GM12878 (cell line): Measurements from ENCODE around the gene LMO2. TPM values are rescaled to one million over a fixed set of nuclear protein-coding genes. Genes with fewer than 3 reads are reported as not detected.

Experiments used
- ATAC-seq: fragments of 200-7000 bp; cut with Tn5 transposase; 3 replicates; pipeline ENCODE4 v1.9.1; 2020; ENCODE audit warnings: mild to moderate bottlenecking, moderate library complexity
- BruUV-seq: library from RNA; stranded (reverse); fragments of 400-500 nt; replicated peaks from 2 replicates; lab custom pipeline; 2021; lab: Mats Ljungman, UMichigan
- CTCF ChIA-PET: fragments of 300-600 bp; sonication (Branson Sonifier 250); formaldehyde crosslinking; extraction: SDS; loops from one replicate; lab custom pipeline; 2021; ENCODE audit warnings: inconsistent platforms; lab: Yijun Ruan, JAX
- POLR2A ChIA-PET: fragments of 350-600 bp; formaldehyde crosslinking; extraction: SDS; loops from one replicate; lab custom pipeline; 2021; ENCODE audit warnings: inconsistent platforms; lab: Charles Lee
- RAD21 ChIA-PET: fragments of 300-600 bp; sonication (Branson Sonifier 250); formaldehyde crosslinking; loops from one replicate; lab custom pipeline; 2023; ENCODE audit warnings: antibody characterized with exemption; ENCODE audit not compliant: unreplicated experiment; lab: Charles Lee
- SMC1A ChIA-PET: fragments of 300-600 bp; sonication (Branson Sonifier 250); formaldehyde crosslinking; loops from one replicate; lab custom pipeline; 2023; ENCODE audit not compliant: unreplicated experiment, uncharacterized antibody; lab: Charles Lee
- DNase-seq: peaks from one replicate; pipeline ENCODE4 v3.0.0-alpha.2; 2011; ENCODE audit warnings: low read depth, low spot score
- FAIRE-seq: peaks from 3 replicates; lab custom pipeline; 2011; peaks lifted over from hg19 to GRCh38; lab: Jason Lieb, UNC
- H2AFZ ChIP-seq: 2 replicates; pipeline ENCODE4 v1.6.0; 2011; ENCODE audit warnings: low read depth, low read length, control low read depth; ENCODE audit not compliant: control insufficient read depth
- H3K27ac ChIP-seq: 2 replicates; pipeline ENCODE4 v1.5.1; 2011; ENCODE audit warnings: control low read depth; ENCODE audit not compliant: control insufficient read depth, insufficient read depth
- H3K27me3 ChIP-seq, 2 experiments: replicated peaks in 1 of 2; 2 replicates each; pipeline versions ENCODE4 v1.6.0 to v1.6.1; 2011; ENCODE audit warnings: low read length in 1 of 2; ENCODE audit not compliant: control insufficient read depth in 2 of 2, insufficient read depth in 2 of 2
- H3K36me3 ChIP-seq, 2 experiments: 2 replicates each; pipeline ENCODE4 v1.5.1; 2011; ENCODE audit warnings: low read length in 1 of 2; ENCODE audit not compliant: control insufficient read depth in 2 of 2, insufficient read depth in 2 of 2
- H3K4me1 ChIP-seq: 2 replicates; pipeline ENCODE4 v1.6.1; 2011; ENCODE audit warnings: mild to moderate bottlenecking, low read length, moderate library complexity, mixed read lengths; ENCODE audit not compliant: control insufficient read depth, insufficient read depth
- H3K4me2 ChIP-seq: 2 replicates; pipeline ENCODE4 v1.6.0; 2011; ENCODE audit warnings: control low read depth; ENCODE audit not compliant: control insufficient read depth, insufficient read depth
- H3K4me3 ChIP-seq: fragments of 200-600 bp; sonication (generic); 2 replicates; pipeline ENCODE4 v1.5.1; 2016
- H3K79me2 ChIP-seq: 2 replicates; pipeline ENCODE4 v1.6.0; 2011; ENCODE audit warnings: low read length; ENCODE audit not compliant: control insufficient read depth, insufficient read depth
- H3K9ac ChIP-seq: 2 replicates; pipeline ENCODE4 v1.8.0; 2011; ENCODE audit warnings: low read length, control low read depth, mixed read lengths; ENCODE audit not compliant: control insufficient read depth, insufficient read depth
- H3K9me3 ChIP-seq: replicated peaks from 3 replicates; pipeline ENCODE4 v1.5.1; 2011; ENCODE audit warnings: mild to moderate bottlenecking, low read length; ENCODE audit not compliant: control insufficient read depth, insufficient read depth
- H4K20me1 ChIP-seq: 2 replicates; pipeline ENCODE4 v1.6.0; 2011; ENCODE audit not compliant: control insufficient read depth, insufficient read depth
- CUX1 ChIP-seq: IDR thresholded peaks from 2 replicates; pipeline ENCODE4 v1.6.1; 2012; ENCODE audit warnings: improper control_type of control experiment, low read depth, low read length; ENCODE audit not compliant: insufficient replicate concordance
- FOS ChIP-seq: IDR thresholded peaks from 3 replicates; pipeline ENCODE4 v1.6.1; 2011; ENCODE audit warnings: borderline replicate concordance; ENCODE audit not compliant: insufficient read length; ENCODE audit errors: extremely low read depth
- in situ Hi-C: fragments of 300-500 bp; cut with MboI; formaldehyde crosslinking; loops from 9 replicates; pipeline ENCODE4 v1.14.3; 2018; ENCODE audit warnings: mixed read lengths
- intact Hi-C: fragments of 100-400 bp; cut with micrococcal nuclease; formaldehyde crosslinking; loops from one replicate; pipeline ENCODE4 v1.14.2; 2022; ENCODE audit not compliant: unreplicated experiment
- polyA plus RNA-seq, 11 experiments: library from polyadenylated mRNA; depleted of rRNA in 4 of 11; unstranded in 6 of 11; stranded (reverse) in 5 of 11; fragments of >200 nt; fragmentation: Nextera tagmentation in 4 of 11; fragmentation: Illumina TruSeq in 1 of 11; extraction: Ambion mirVana in 4 of 11; extraction: Trizol in 1 of 11; gene quantifications; 1 replicate in 1 of 11; 2 replicates in 10 of 11; pipeline versions ENCODE4 v1.2.1 to v1.2.3, GENCODE V29; 2011 to 2016; ENCODE audit warnings: inconsistent platforms in 2 of 11, missing spikeins in 2 of 11, low read depth in 1 of 11
- total RNA-seq, 4 experiments: library from RNA; depleted of rRNA in 3 of 4; stranded (reverse); fragments of >200 nt in 3 of 4; fragmentation: Illumina TruSeq in 1 of 4; extraction: Trizol in 1 of 4; gene quantifications; 2 replicates each; pipeline versions ENCODE4 v1.2.1 to v1.2.3, GENCODE V29; 2013 to 2021
- TF ChIP-seq, protein P1 (sequence below): fragments of 150-350 bp; IDR thresholded peaks from 2 replicates; pipeline ENCODE4 v1.6.1; 2016; ENCODE audit warnings: low read depth, low read length
- TF ChIP-seq, protein P2 (sequence below): IDR thresholded peaks from 2 replicates; pipeline ENCODE4 v1.6.1; 2011; ENCODE audit warnings: low read depth, low read length, improper control_type of control experiment, borderline replicate concordance

Gene LMO2
- total and polyA plus RNA-seq, 10 of the 15 experiments (the other 5 are each of a cell fraction or from before 2014, with no cell fraction given) = 0.29 to 1.9 (median 1.1) TPM; not detected in 1

DNA sequence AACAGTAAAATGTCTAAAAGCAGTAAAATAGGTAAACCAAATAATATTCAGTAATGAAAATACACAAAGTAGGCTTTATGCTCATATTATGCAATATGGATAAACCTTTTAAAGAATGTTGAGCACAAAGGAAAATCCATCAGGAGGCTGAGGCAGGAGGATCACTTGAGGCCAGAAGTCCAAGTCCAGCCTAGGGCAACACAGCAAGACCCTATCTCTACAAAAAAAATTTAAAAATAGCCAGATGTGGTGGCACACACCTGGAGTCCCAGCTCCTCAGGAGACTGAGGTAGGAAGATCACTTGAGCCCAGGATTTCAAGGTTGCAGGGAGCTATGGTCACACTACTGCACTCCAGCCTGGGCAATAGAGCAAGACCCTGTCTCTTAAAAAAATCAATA, 17.7 kb upstream of the LMO2 start:
- ChIA-PET SMC1A (interaction anchor here (1.1 to 1.2 kb wide), 2 partner anchors 13 to 35 kb away, joined by 3 read pairs; no protein-coding TSS in a partner anchor), RAD21 (no interaction called here), POLR2A (interaction anchor here (1.4 kb wide), 1 partner anchor 13 kb away, joined by 4 read pairs; no protein-coding TSS in a partner anchor), CTCF (no interaction called here)
- in situ Hi-C loops = no loop called here
- no TSS peak for BruUV-seq
- Histone ChIP-seq H2AFZ (no peak overlapping the region), H4K20me1 (no peaks in the 10 kb centered on the region), H3K4me2 (no peak overlapping the region), H3K36me3 (no peaks in the 10 kb centered on the region), H3K4me3 (no peak overlapping the region), H3K27me3 (no peaks in the 10 kb centered on the region), H3K27ac (no peak overlapping the region), H3K9ac (no peak overlapping the region), H3K9me3 (peaks cover 3% of the 10 kb centered on the region; the same call in 1 of the 3 replicates), H3K4me1 (peaks cover 17% of the 10 kb centered on the region), H3K79me2 (no peaks in the 10 kb centered on the region)
- intact Hi-C loops = no loop called here
- DNase-seq (no peak), ATAC-seq (no peak), FAIRE-seq (no peak)
- TF ChIP-seq, protein P1, sequence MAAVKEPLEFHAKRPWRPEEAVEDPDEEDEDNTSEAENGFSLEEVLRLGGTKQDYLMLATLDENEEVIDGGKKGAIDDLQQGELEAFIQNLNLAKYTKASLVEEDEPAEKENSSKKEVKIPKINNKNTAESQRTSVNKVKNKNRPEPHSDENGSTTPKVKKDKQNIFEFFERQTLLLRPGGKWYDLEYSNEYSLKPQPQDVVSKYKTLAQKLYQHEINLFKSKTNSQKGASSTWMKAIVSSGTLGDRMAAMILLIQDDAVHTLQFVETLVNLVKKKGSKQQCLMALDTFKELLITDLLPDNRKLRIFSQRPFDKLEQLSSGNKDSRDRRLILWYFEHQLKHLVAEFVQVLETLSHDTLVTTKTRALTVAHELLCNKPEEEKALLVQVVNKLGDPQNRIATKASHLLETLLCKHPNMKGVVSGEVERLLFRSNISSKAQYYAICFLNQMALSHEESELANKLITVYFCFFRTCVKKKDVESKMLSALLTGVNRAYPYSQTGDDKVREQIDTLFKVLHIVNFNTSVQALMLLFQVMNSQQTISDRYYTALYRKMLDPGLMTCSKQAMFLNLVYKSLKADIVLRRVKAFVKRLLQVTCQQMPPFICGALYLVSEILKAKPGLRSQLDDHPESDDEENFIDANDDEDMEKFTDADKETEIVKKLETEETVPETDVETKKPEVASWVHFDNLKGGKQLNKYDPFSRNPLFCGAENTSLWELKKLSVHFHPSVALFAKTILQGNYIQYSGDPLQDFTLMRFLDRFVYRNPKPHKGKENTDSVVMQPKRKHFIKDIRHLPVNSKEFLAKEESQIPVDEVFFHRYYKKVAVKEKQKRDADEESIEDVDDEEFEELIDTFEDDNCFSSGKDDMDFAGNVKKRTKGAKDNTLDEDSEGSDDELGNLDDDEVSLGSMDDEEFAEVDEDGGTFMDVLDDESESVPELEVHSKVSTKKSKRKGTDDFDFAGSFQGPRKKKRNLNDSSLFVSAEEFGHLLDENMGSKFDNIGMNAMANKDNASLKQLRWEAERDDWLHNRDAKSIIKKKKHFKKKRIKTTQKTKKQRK = no peak
- no peak for TF ChIP-seq CUX1
- TF ChIP-seq, protein P2, sequence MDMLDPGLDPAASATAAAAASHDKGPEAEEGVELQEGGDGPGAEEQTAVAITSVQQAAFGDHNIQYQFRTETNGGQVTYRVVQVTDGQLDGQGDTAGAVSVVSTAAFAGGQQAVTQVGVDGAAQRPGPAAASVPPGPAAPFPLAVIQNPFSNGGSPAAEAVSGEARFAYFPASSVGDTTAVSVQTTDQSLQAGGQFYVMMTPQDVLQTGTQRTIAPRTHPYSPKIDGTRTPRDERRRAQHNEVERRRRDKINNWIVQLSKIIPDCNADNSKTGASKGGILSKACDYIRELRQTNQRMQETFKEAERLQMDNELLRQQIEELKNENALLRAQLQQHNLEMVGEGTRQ = no peak
- no peak for TF ChIP-seq FOS
